HepG2 (cell line): ENCODE measurements around the gene SLC13A3. TPM values are rescaled to one million over a fixed set of nuclear protein-coding genes. Genes with fewer than 3 reads are reported as not detected.

Experiments used
- ATAC-seq: fragments of 200-7000 bp; cut with Tn5 transposase; 3 replicates; pipeline ENCODE4 v1.9.1; 2020; ENCODE audit warnings: mild to moderate bottlenecking, moderate library complexity
- BruUV-seq: library from RNA; stranded (reverse); fragments of 400-500 nt; replicated peaks from 2 replicates; lab custom pipeline; 2021; lab: Mats Ljungman, UMichigan
- CTCF ChIA-PET: fragments of 300-600 bp; formaldehyde crosslinking; extraction: SDS; loops from one replicate; lab custom pipeline; 2021; ENCODE audit warnings: low total read pairs, inconsistent platforms, low intra/inter-chr PET ratio; lab: Yijun Ruan, JAX
- POLR2A ChIA-PET: fragments of 350-600 bp; sonication (Branson Sonifier 250); formaldehyde crosslinking; loops from one replicate; lab custom pipeline; 2020; ENCODE audit warnings: antibody characterized with exemption, inconsistent platforms; lab: Yijun Ruan, JAX
- DNase-seq: peaks from one replicate; pipeline ENCODE4 v3.0.0-alpha.2; 2015; ENCODE audit warnings: low spot score
- FAIRE-seq: peaks from 3 replicates; lab custom pipeline; 2011; peaks lifted over from hg19 to GRCh38; lab: Jason Lieb, UNC
- H2AFZ ChIP-seq: one replicate; pipeline ENCODE4 v1.6.1; 2011; ENCODE audit warnings: low read length, inconsistent platforms
- H3K27ac ChIP-seq: fragments of 300-600 bp; 3 replicates; pipeline ENCODE4 v1.8.0; 2011; ENCODE audit warnings: mixed run types, mild to moderate bottlenecking, mixed read lengths, low read length, inconsistent platforms; ENCODE audit not compliant: insufficient read depth; ENCODE audit errors: extremely low read length
- H3K27me3 ChIP-seq, 2 experiments: fragments of 200-600 bp in 1 of 2; 2 replicates in 1 of 2; 3 replicates in 1 of 2; pipeline versions ENCODE4 v1.6.0 to v1.8.0; 2011; ENCODE audit warnings: low read length in 2 of 2, mild to moderate bottlenecking in 2 of 2, moderate library complexity in 2 of 2, inconsistent platforms in 1 of 2; ENCODE audit not compliant: insufficient read depth in 2 of 2, control insufficient read depth in 1 of 2
- H3K36me3 ChIP-seq, 2 experiments: fragments of 200-600 bp in 1 of 2; replicated peaks in 1 of 2; 2 replicates in 1 of 2; 3 replicates in 1 of 2; pipeline versions ENCODE4 v1.5.1 to v1.8.0; 2011; ENCODE audit warnings: low read length in 2 of 2, inconsistent platforms in 1 of 2; ENCODE audit not compliant: insufficient read depth in 2 of 2, control insufficient read depth in 1 of 2
- H3K4me1 ChIP-seq: 2 replicates; pipeline ENCODE4 v1.5.1; 2012; ENCODE audit warnings: low read length, inconsistent platforms; ENCODE audit not compliant: insufficient read depth
- H3K4me2 ChIP-seq: 2 replicates; pipeline ENCODE4 v1.6.0; 2011; ENCODE audit warnings: low read depth, low read length, inconsistent platforms
- H3K4me3 ChIP-seq, 3 experiments: fragments of 200-600 bp in 1 of 3; sonication (generic), shearing (Covaris generic) in 1 of 3; replicated peaks in 1 of 3; 2 replicates each; pipeline ENCODE4 v1.5.1; 2011 to 2016; ENCODE audit warnings: low read length in 3 of 3, inconsistent platforms in 2 of 3, low read depth in 2 of 3, mild to moderate bottlenecking in 2 of 3, control low read depth in 1 of 3, mixed read lengths in 1 of 3; ENCODE audit not compliant: insufficient read depth in 1 of 3
- H3K79me2 ChIP-seq: one replicate; pipeline ENCODE4 v1.6.1; 2011; ENCODE audit warnings: low read length, inconsistent platforms; ENCODE audit not compliant: insufficient read depth
- H3K9ac ChIP-seq: 2 replicates; pipeline ENCODE4 v1.6.0; 2011; ENCODE audit warnings: mild to moderate bottlenecking, low read depth, low read length, inconsistent platforms; ENCODE audit not compliant: insufficient read depth
- H3K9me3 ChIP-seq: 2 replicates; pipeline ENCODE4 v1.5.1; 2012; ENCODE audit warnings: mild to moderate bottlenecking, low read length
- H4K20me1 ChIP-seq: 2 replicates; pipeline ENCODE4 v1.6.0; 2011; ENCODE audit warnings: inconsistent platforms, mild to moderate bottlenecking, low read length, moderate library complexity; ENCODE audit not compliant: insufficient read depth
- GABPA ChIP-seq, 2 experiments: IDR thresholded peaks; 2 replicates each; pipeline ENCODE4 v1.6.1; 2011 to 2016; ENCODE audit warnings: low read depth in 2 of 2, low read length in 1 of 2, missing biosample characterization in 1 of 2, missing genetic modification characterization in 1 of 2
- GATAD2A ChIP-seq: IDR thresholded peaks from 2 replicates; pipeline ENCODE4 v1.6.1; 2016
- NR0B2 ChIP-seq: sonication (generic); formaldehyde crosslinking; IDR thresholded peaks from 2 replicates; pipeline ENCODE4 v1.4.0; 2020; ENCODE audit warnings: mild to moderate bottlenecking, missing genetic modification reagents
- ZBTB20 ChIP-seq: sonication (generic); formaldehyde crosslinking; IDR thresholded peaks from 2 replicates; pipeline ENCODE4 v1.8.1; 2023; ENCODE audit warnings: missing genetic modification reagents, low read depth, mild to moderate bottlenecking, borderline replicate concordance
- ZMYM4 ChIP-seq: sonication (generic); formaldehyde crosslinking; IDR thresholded peaks from 2 replicates; pipeline ENCODE4 v1.8.1; 2023; ENCODE audit warnings: mild to moderate bottlenecking, missing genetic modification reagents
- ZNF292 ChIP-seq: sonication (generic); formaldehyde crosslinking; IDR thresholded peaks from 2 replicates; pipeline ENCODE4 v1.8.1; 2022; ENCODE audit warnings: mild to moderate bottlenecking, low read depth, missing genetic modification reagents, borderline replicate concordance
- ZNF407 ChIP-seq: sonication (generic); formaldehyde crosslinking; IDR thresholded peaks from one replicate; pipeline ENCODE4 v1.5.1; 2020; ENCODE audit warnings: mild to moderate bottlenecking, missing genetic modification reagents; ENCODE audit errors: not compliant biosample characterization
- ZNF552 ChIP-seq: sonication (generic); formaldehyde crosslinking; IDR thresholded peaks from 2 replicates; pipeline ENCODE4 v1.9.0; 2022; ENCODE audit warnings: missing genetic modification reagents, mild to moderate bottlenecking, borderline replicate concordance
- ZNF562 ChIP-seq: sonication (generic); formaldehyde crosslinking; IDR thresholded peaks from 2 replicates; pipeline ENCODE4 v1.8.0; 2022; ENCODE audit warnings: missing genetic modification reagents, borderline replicate concordance
- ZNF597 ChIP-seq: sonication (generic); formaldehyde crosslinking; IDR thresholded peaks from 2 replicates; pipeline ENCODE4 v1.5.0; 2020; ENCODE audit warnings: missing genetic modification reagents
- ZNF775 ChIP-seq: sonication (generic); formaldehyde crosslinking; IDR thresholded peaks from 2 replicates; pipeline ENCODE4 v1.4.0; 2020; ENCODE audit warnings: missing genetic modification reagents, mild to moderate bottlenecking, moderate library complexity, borderline replicate concordance
- WGBS: methylation state at CpG from one replicate; pipeline ENCODE4 v1.1.6; 2017; ENCODE audit warnings: low lambda C conversion rate; 5-methylcytosine and 5-hydroxymethylcytosine counted together
- in situ Hi-C: cut with HindIII; loops from 2 replicates; pipeline ENCODE4 v1.10.0; 2017; ENCODE audit warnings: low pct_unique_long_range_greater_than_20kb; ENCODE audit not compliant: extremely low pct_ligation_motif_present
- intact Hi-C: fragments of 100-400 bp; cut with micrococcal nuclease; formaldehyde crosslinking; loops from one replicate; pipeline ENCODE4 v1.10.0; 2022; ENCODE audit not compliant: unreplicated experiment
- polyA plus RNA-seq, 8 experiments: library from polyadenylated mRNA; depleted of rRNA in 3 of 8; stranded (reverse) in 7 of 8; unstranded in 1 of 8; fragments of >200 nt; fragmentation: Illumina TruSeq in 4 of 8; extraction: Trizol in 4 of 8; gene quantifications; 2 replicates each; pipeline versions ENCODE4 v1.2.1 to v1.2.3, GENCODE V29; 2011 to 2016; ENCODE audit warnings: low read depth in 4 of 8, missing spikeins in 1 of 8, mixed read lengths in 1 of 8; ENCODE audit not compliant: insufficient read depth in 1 of 8
- total RNA-seq, 5 experiments: library from RNA; depleted of rRNA; stranded (reverse); fragments of >200 nt; fragmentation: Illumina TruSeq; extraction: Trizol; gene quantifications; 2 replicates each; pipeline ENCODE4 v1.2.3, GENCODE V29; 2016; ENCODE audit warnings: low read depth in 1 of 5

Gene SLC13A3
- total and polyA plus RNA-seq, 2 of the 13 experiments (the other 11 are each of a cell fraction or from before 2014, with no cell fraction given) = 66.5 to 76.0 TPM

GRCh38 chr20:46607191-46607848 lies 43.9 kb downstream of the SLC13A3 start (continued):
- TF ChIP-seq NR0B2 (CRISPR knock-in tag) = no peak

GRCh38 chr20:46606817-46607190 lies 44.5 kb downstream of the SLC13A3 start:
- H3K79me2 ChIP-seq = no peaks in the 10 kb centered on the region
- FAIRE-seq (no peak), DNase-seq (no peak), ATAC-seq (peak; percentile 8)
- peaks cover 77% of the 10 kb centered on the region for H3K4me1 ChIP-seq
- peak overlapping the region in 1 of 3 experiments; percentile 8; a peak in 1 of 6 replicates for H3K4me3 ChIP-seq
- no peaks in the 10 kb centered on the region for H3K9me3 ChIP-seq
- H3K9ac ChIP-seq = peak overlapping the region; percentile 25
- no TSS peak for BruUV-seq
- 93% methylated on average over 4 of the region's 4 CpGs for WGBS
- no peaks in the 10 kb centered on the region for H4K20me1 ChIP-seq
- no peak overlapping the region for H2AFZ ChIP-seq
- ChIA-PET CTCF (no interaction called here), POLR2A (interaction anchor here (0.6 to 2.3 kb wide), 25 partner anchors 8 to 243 kb away, joined by 3 to 22 read pairs (median 4); partner anchors contain the start of genes SLC13A3 and TP53RK)
- peak overlapping the region; percentile 62 for H3K4me2 ChIP-seq
- peaks cover 13 to 27% of the 10 kb centered on the region in 2 experiments for H3K36me3 ChIP-seq
- in situ Hi-C loops (no loop called here), intact Hi-C loops (loop anchor here (1.0 to 2.0 kb wide), 4 partner anchors 22 to 74 kb away; no protein-coding TSS in a partner anchor)
- H3K27me3 ChIP-seq = no peaks in the 10 kb centered on the region
- H3K27ac ChIP-seq = peak overlapping the region; percentile 80
- TF ChIP-seq ZNF407 (CRISPR knock-in tag) = no peak
- 0 out of 2 replicates have a peak, but pooled peaks have one; percentile 73 for TF ChIP-seq ZNF597 (CRISPR knock-in tag)
- no peak for TF ChIP-seq ZNF292
- no peak for TF ChIP-seq ZNF552 (CRISPR knock-in tag)
- TF ChIP-seq GABPA (IDR thresholded peaks at IDR 0.05; ENCODE audit: low read depth, low read length) = no peak
- no peak for TF ChIP-seq GABPA (CRISPR knock-in tag; IDR thresholded peaks at IDR 0.05; ENCODE audit: low read depth)
- no peak for TF ChIP-seq ZMYM4 (CRISPR knock-in tag)
- TF ChIP-seq GATAD2A (CRISPR knock-in tag) = no peak
- TF ChIP-seq ZNF562 (CRISPR knock-in tag) = no peak
- TF ChIP-seq ZNF775 (CRISPR knock-in tag) = no peak
- no peak for TF ChIP-seq ZBTB20 (CRISPR knock-in tag)
